Natural killer cell treated with Interleukin-12 subunit alpha and Interleukin-12 subunit beta and Interleukin-15 and Interleukin-18, amount 100 ng/mL, for 72 hours (primary cell): ENCODE data around the gene ARMC9. TPM values are rescaled to one million over a fixed set of nuclear protein-coding genes. Genes with fewer than 3 reads are reported as not detected.
"Not testable (repeated sequence)": the region's sequence is repeated elsewhere in the genome, so short reads cannot be mapped to it uniquely, and the experiment has no call there.

ENCODE experiments used
- ATAC-seq, 2 donors: fragments of 150-1000 bp; cut with Tn5 transposase in 1 of 2; sonication (Bioruptor Pico), chemical (Tn5 transposase) in 1 of 2; 2 replicates each; pipeline ENCODE4 v1.10.0; 2021
- DNase-seq: peaks from one replicate; pipeline ENCODE4 v3.0.0; 2022; ENCODE audit warnings: low spot score
- H3K27ac Mint-ChIP-seq, 2 donors: 1 replicate in 1 of 2; 2 replicates in 1 of 2; pipeline ENCODE4 v1.8.0; 2022; ENCODE audit warnings: mixed read lengths in 2 of 2, mild to moderate bottlenecking in 1 of 2, moderate library complexity in 1 of 2
- H3K27me3 Mint-ChIP-seq, 2 donors: 1 replicate in 1 of 2; 2 replicates in 1 of 2; pipeline ENCODE4 v1.8.0; 2022; ENCODE audit warnings: mixed read lengths in 2 of 2
- H3K36me3 Mint-ChIP-seq: one replicate; pipeline ENCODE4 v1.8.0; 2022; ENCODE audit warnings: mixed read lengths
- H3K4me1 Mint-ChIP-seq, 2 donors: 1 replicate in 1 of 2; 2 replicates in 1 of 2; pipeline ENCODE4 v1.8.0; 2022; ENCODE audit warnings: low read depth in 2 of 2, mixed read lengths in 2 of 2, mild to moderate bottlenecking in 1 of 2
- H3K4me3 Mint-ChIP-seq: one replicate; pipeline ENCODE4 v1.8.0; 2022; ENCODE audit warnings: mixed read lengths
- H3K9me3 Mint-ChIP-seq: 2 replicates; pipeline ENCODE4 v1.8.0; 2022; ENCODE audit warnings: mixed read lengths
- total RNA-seq, 2 donors: library from RNA; stranded (reverse); gene quantifications; one replicate each; pipeline ENCODE4 v1.2.3, GENCODE V29; 2022

The ARMC9 gene
- total RNA-seq, 2 donors from 2014 or later = 2.5 to 4.8 TPM

- no peak for DNase-seq
- Mint-ChIP-seq H3K36me3 (no peaks in the 10 kb centered on the region), H3K27ac (no peak overlapping the region), H3K4me1 (peaks cover 0 to 2% of the 10 kb centered on the region in 2 donors), H3K4me3 (no peak overlapping the region), H3K9me3 (no peaks in the 10 kb centered on the region), H3K27me3 (peaks cover 7 to 11% of the 10 kb centered on the region in 2 donors)
- ATAC-seq = no peak
These were observed 9.8 kb upstream of the ARMC9 start for GRCh38 chr2:231188506-231189170.

- Mint-ChIP-seq H3K36me3 (no peaks in the 10 kb centered on the region), H3K27ac (no peak overlapping the region), H3K4me3 (no peak overlapping the region), H3K9me3 (no peaks in the 10 kb centered on the region), H3K4me1 (peaks cover 0 to 2% of the 10 kb centered on the region in 2 donors), H3K27me3 (peaks cover 7 to 13% of the 10 kb centered on the region in 2 donors)
- ATAC-seq (no peak), DNase-seq (no peak)
These were observed 9.3 kb upstream of the ARMC9 start for GRCh38 chr2:231189171-231189530.

GRCh38 chr2:231189571-231190495 is 8.6 kb upstream of the ARMC9 start:
- Mint-ChIP-seq H3K27ac (no peak overlapping the region), H3K9me3 (no peaks in the 10 kb centered on the region), H3K36me3 (no peaks in the 10 kb centered on the region), H3K27me3 (peaks cover 7 to 13% of the 10 kb centered on the region in 2 donors), H3K4me3 (no peak overlapping the region), H3K4me1 (peaks cover 0 to 2% of the 10 kb centered on the region in 2 donors)
- no peak for ATAC-seq
- no peak for DNase-seq

- no peak overlapping the region for H3K27ac Mint-ChIP-seq
- peaks cover 0 to 2% of the 10 kb centered on the region in 2 donors for H3K4me1 Mint-ChIP-seq
- H3K27me3 Mint-ChIP-seq = peaks cover 7 to 13% of the 10 kb centered on the region in 2 donors
- H3K36me3 Mint-ChIP-seq = no peaks in the 10 kb centered on the region
- no peaks in the 10 kb centered on the region for H3K9me3 Mint-ChIP-seq
- DNase-seq = no peak
- no peak overlapping the region for H3K4me3 Mint-ChIP-seq
- no peak for ATAC-seq
These were observed 7.8 kb upstream of the ARMC9 start for GRCh38 chr2:231190531-231191197.

GRCh38 chr2:231191896-231192872 is 6.2 kb upstream of the ARMC9 start:
- DNase-seq = no peak
- no peak for ATAC-seq
- H3K27ac Mint-ChIP-seq = no peak overlapping the region
- peaks cover 0 to 4% of the 10 kb centered on the region in 2 donors for H3K4me1 Mint-ChIP-seq
- no peak overlapping the region for H3K4me3 Mint-ChIP-seq
- H3K9me3 Mint-ChIP-seq = no peaks in the 10 kb centered on the region
- H3K27me3 Mint-ChIP-seq = peaks cover 7 to 19% of the 10 kb centered on the region in 2 donors
- no peaks in the 10 kb centered on the region for H3K36me3 Mint-ChIP-seq

GRCh38 chr2:231193216-231193615 is 5.2 kb upstream of the ARMC9 start:
- Mint-ChIP-seq H3K36me3 (no peaks in the 10 kb centered on the region), H3K27me3 (peaks cover 7 to 19% of the 10 kb centered on the region in 2 donors)

GRCh38 chr2:231196592-231196991 is 1.8 kb upstream of the ARMC9 start:
- Mint-ChIP-seq H3K27ac (no peak overlapping the region), H3K4me3 (peak overlapping the region; percentile 17)

More at GRCh38 chr2:231193216-231193615, 5.2 kb upstream of the ARMC9 start:
- Mint-ChIP-seq H3K4me3 (no peak overlapping the region), H3K27ac (no peak overlapping the region), H3K9me3 (no peaks in the 10 kb centered on the region), H3K4me1 (peaks cover 0 to 6% of the 10 kb centered on the region in 2 donors)
- DNase-seq (no peak), ATAC-seq (no peak)

GRCh38 chr2:231197196-231197595 is 1.2 kb upstream of the ARMC9 start:
- H3K27ac Mint-ChIP-seq = peak overlapping the region; percentile 54 to 56
- H3K36me3 Mint-ChIP-seq, H3K4me1 Mint-ChIP-seq, H3K27me3 Mint-ChIP-seq, DNase-seq, ATAC-seq, H3K9me3 Mint-ChIP-seq: not testable (repeated sequence)
- peak overlapping the region; percentile 90 for H3K4me3 Mint-ChIP-seq

More at GRCh38 chr2:231196592-231196991, 1.8 kb upstream of the ARMC9 start:
- Mint-ChIP-seq H3K36me3 (no peaks in the 10 kb centered on the region), H3K4me1 (peaks cover 5 to 8% of the 10 kb centered on the region in 2 donors), H3K27me3 (peaks cover 0 to 9% of the 10 kb centered on the region in 2 donors), H3K9me3 (no peaks in the 10 kb centered on the region)
- DNase-seq (no peak), ATAC-seq (no peak)

GRCh38 chr2:231197706-231198290 is 633 bp upstream of the ARMC9 start:
- Mint-ChIP-seq H3K27me3 (peaks cover 0 to 9% of the 10 kb centered on the region in 2 donors), H3K9me3 (no peaks in the 10 kb centered on the region), H3K4me3 (peak overlapping the region; percentile 90), H3K36me3 (no peaks in the 10 kb centered on the region), H3K4me1 (peaks cover 5 to 8% of the 10 kb centered on the region in 2 donors), H3K27ac (peak overlapping the region; percentile 54 to 56)
- ATAC-seq (no peak), DNase-seq (no peak)

GRCh38 chr2:231199219-231199618 is 788 bp downstream of the ARMC9 start:
- Mint-ChIP-seq H3K27me3 (peaks cover 0 to 6% of the 10 kb centered on the region in 2 donors), H3K36me3 (no peaks in the 10 kb centered on the region), H3K4me3 (peak overlapping the region; percentile 90), H3K4me1 (peaks cover 5 to 8% of the 10 kb centered on the region in 2 donors), H3K27ac (peak overlapping the region in 1 of 2 donors; percentile 61), H3K9me3 (no peaks in the 10 kb centered on the region)
- ATAC-seq = no peak
- no peak for DNase-seq

- DNase-seq (no peak), ATAC-seq (no peak)
- peaks cover 0 to 6% of the 10 kb centered on the region in 2 donors for H3K27me3 Mint-ChIP-seq
- H3K4me3 Mint-ChIP-seq = no peak overlapping the region
- no peaks in the 10 kb centered on the region for H3K9me3 Mint-ChIP-seq
- H3K4me1 Mint-ChIP-seq = peaks cover 5 to 8% of the 10 kb centered on the region in 2 donors
- no peaks in the 10 kb centered on the region for H3K36me3 Mint-ChIP-seq
- no peak overlapping the region for H3K27ac Mint-ChIP-seq
These were observed 2.5 kb downstream of the ARMC9 start for GRCh38 chr2:231200805-231201474.

- H3K36me3 Mint-ChIP-seq = no peaks in the 10 kb centered on the region
- no peak overlapping the region for H3K4me3 Mint-ChIP-seq
- no peak overlapping the region for H3K27ac Mint-ChIP-seq
- peaks cover 5 to 8% of the 10 kb centered on the region in 2 donors for H3K4me1 Mint-ChIP-seq
- no peaks in the 10 kb centered on the region for H3K9me3 Mint-ChIP-seq
- H3K27me3 Mint-ChIP-seq = peaks cover 0 to 3% of the 10 kb centered on the region in 2 donors
- ATAC-seq (no peak), DNase-seq (no peak)
These were observed 3.0 kb downstream of the ARMC9 start for GRCh38 chr2:231201475-231201814.
